Measurements from ENCODE around the gene TSGA10.

TSGA10 gene

GRCh38 chr2:99106913-99107312, 47.8 kb downstream of the TSGA10 start:
- ATAC-seq = no peak

GRCh38 chr2:99104006-99104405, 50.7 kb downstream of the TSGA10 start:
- no peak for TF ChIP-seq ARNTL (CRISPR knock-in tag; IDR thresholded peaks at IDR 0.05; ENCODE audit: borderline replicate concordance, low read depth)

More at GRCh38 chr2:99106913-99107312, 47.8 kb downstream of the TSGA10 start:
- no peak for TF ChIP-seq ESRRG (CRISPR knock-in tag; IDR thresholded peaks at IDR 0.05)
- no peak for TF ChIP-seq ZNF8 (CRISPR knock-in tag; IDR thresholded peaks at IDR 0.05)
- no peak for TF ChIP-seq CSRNP3 (CRISPR knock-in tag; IDR thresholded peaks at IDR 0.05)
- no peak for TF ChIP-seq RARB (CRISPR knock-in tag; IDR thresholded peaks at IDR 0.05)
- no peak for TF ChIP-seq TCF4 (CRISPR knock-in tag; IDR thresholded peaks at IDR 0.05; ENCODE audit: borderline replicate concordance)
- no peak for TF ChIP-seq CSDC2 (CRISPR knock-in tag; IDR thresholded peaks at IDR 0.05)
- TF ChIP-seq PPARA (CRISPR knock-in tag; IDR thresholded peaks at IDR 0.05; ENCODE audit: borderline replicate concordance) = no peak
- no peak for TF ChIP-seq CREB5 (CRISPR knock-in tag; IDR thresholded peaks at IDR 0.05; ENCODE audit: low read depth)
- TF ChIP-seq ZNF565 (CRISPR knock-in tag; conservative IDR thresholded peaks at IDR 0.05; ENCODE audit: low read depth) = no peak
- no peak for TF ChIP-seq ZNF70 (CRISPR knock-in tag; IDR thresholded peaks at IDR 0.05)
- TF ChIP-seq ZC3H10 (CRISPR knock-in tag; IDR thresholded peaks at IDR 0.05) = no peak
- TF ChIP-seq TSHZ2 (CRISPR knock-in tag; IDR thresholded peaks at IDR 0.05) = no peak
- TF ChIP-seq POU6F1 (CRISPR knock-in tag; IDR thresholded peaks at IDR 0.05; ENCODE audit: borderline replicate concordance, low read depth) = no peak
- TF ChIP-seq BACH2 (CRISPR knock-in tag; IDR thresholded peaks at IDR 0.05; ENCODE audit: borderline replicate concordance) = no peak

GRCh38 chr2:99101697-99102096, 53.0 kb downstream of the TSGA10 start:
- TF ChIP-seq ESRRG (CRISPR knock-in tag; IDR thresholded peaks at IDR 0.05) (no peak), ZNF565 (CRISPR knock-in tag; conservative IDR thresholded peaks at IDR 0.05; ENCODE audit: low read depth) (no peak), PPARA (CRISPR knock-in tag; IDR thresholded peaks at IDR 0.05; ENCODE audit: borderline replicate concordance) (no peak), BACH2 (CRISPR knock-in tag; IDR thresholded peaks at IDR 0.05; ENCODE audit: borderline replicate concordance) (no peak), ZFP30 (CRISPR knock-in tag; IDR thresholded peaks at IDR 0.05) (no peak), POU6F1 (CRISPR knock-in tag; IDR thresholded peaks at IDR 0.05; ENCODE audit: borderline replicate concordance, low read depth) (no peak), ZC3H10 (CRISPR knock-in tag; IDR thresholded peaks at IDR 0.05) (no peak), ZFP3 (CRISPR knock-in tag; IDR thresholded peaks at IDR 0.05) (no peak), CSRNP3 (CRISPR knock-in tag; IDR thresholded peaks at IDR 0.05) (no peak), ISL1 (CRISPR knock-in tag; IDR thresholded peaks at IDR 0.05) (no peak), OSR1 (CRISPR knock-in tag; IDR thresholded peaks at IDR 0.05) (no peak), CREB5 (CRISPR knock-in tag; IDR thresholded peaks at IDR 0.05; ENCODE audit: low read depth) (no peak), ZNF70 (CRISPR knock-in tag; IDR thresholded peaks at IDR 0.05) (no peak), ZNF8 (CRISPR knock-in tag; IDR thresholded peaks at IDR 0.05) (no peak), TCF4 (CRISPR knock-in tag; IDR thresholded peaks at IDR 0.05; ENCODE audit: borderline replicate concordance) (no peak), ARNTL (CRISPR knock-in tag; IDR thresholded peaks at IDR 0.05; ENCODE audit: borderline replicate concordance, low read depth) (no peak), GLIS3 (CRISPR knock-in tag; IDR thresholded peaks at IDR 0.05) (no peak), CSDC2 (CRISPR knock-in tag; IDR thresholded peaks at IDR 0.05) (no peak), RARB (CRISPR knock-in tag; IDR thresholded peaks at IDR 0.05) (no peak), PATZ1 (CRISPR knock-in tag; IDR thresholded peaks at IDR 0.05; ENCODE audit: borderline replicate concordance) (no peak)
- ATAC-seq = peak; percentile 58; the same call in 2 of the 3 replicates

More at GRCh38 chr2:99104006-99104405, 50.7 kb downstream of the TSGA10 start:
- ATAC-seq = no peak

Measured in SK-N-SH treated with all-trans-retinoic acid at 6 μM for 48 hours (cell line).